Measurements from ENCODE around the gene UNC80. TPM values are rescaled to one million over a fixed set of nuclear protein-coding genes. Genes with fewer than 3 reads are reported as not detected.

The UNC80 gene
- total RNA-seq, 4 donors from 2014 or later = under 0.01 to 3.0 (median 0.45) TPM

DNA sequence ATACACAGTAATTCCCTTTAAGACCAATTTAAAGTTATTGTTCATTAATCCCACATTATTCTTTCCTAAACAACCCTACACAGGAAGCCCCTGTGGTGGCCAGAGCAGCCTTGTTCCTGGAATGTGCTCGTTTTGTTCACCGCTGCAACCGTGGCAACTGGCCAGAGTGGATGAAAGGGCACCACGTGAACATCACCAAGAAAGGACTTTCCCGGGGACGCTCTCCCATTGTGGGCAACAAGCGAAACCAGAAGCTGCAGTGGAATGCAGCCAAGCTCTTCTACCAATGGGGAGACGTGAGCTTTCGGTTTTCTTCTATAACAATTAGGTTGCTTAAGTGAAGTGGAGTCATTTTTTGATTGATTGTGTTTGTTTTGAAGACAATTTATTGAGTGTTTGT lies 101.0 kb downstream of the UNC80 start:
- Histone ChIP-seq H3K4me1 (no peaks in the 10 kb centered on the region), H3K27ac (no peak overlapping the region), H3K27me3 (no peaks in the 10 kb centered on the region), H3K4me3 (no peak overlapping the region), H3K9me3 (no peaks in the 10 kb centered on the region), H3K36me3 (no peaks in the 10 kb centered on the region)
- DNase-seq = peak; percentile 16 to 59
- intact Hi-C loops (cut with DNase I; ENCODE audit: low total_unique reads) = no loop called here
- TF ChIP-seq, protein P1, sequence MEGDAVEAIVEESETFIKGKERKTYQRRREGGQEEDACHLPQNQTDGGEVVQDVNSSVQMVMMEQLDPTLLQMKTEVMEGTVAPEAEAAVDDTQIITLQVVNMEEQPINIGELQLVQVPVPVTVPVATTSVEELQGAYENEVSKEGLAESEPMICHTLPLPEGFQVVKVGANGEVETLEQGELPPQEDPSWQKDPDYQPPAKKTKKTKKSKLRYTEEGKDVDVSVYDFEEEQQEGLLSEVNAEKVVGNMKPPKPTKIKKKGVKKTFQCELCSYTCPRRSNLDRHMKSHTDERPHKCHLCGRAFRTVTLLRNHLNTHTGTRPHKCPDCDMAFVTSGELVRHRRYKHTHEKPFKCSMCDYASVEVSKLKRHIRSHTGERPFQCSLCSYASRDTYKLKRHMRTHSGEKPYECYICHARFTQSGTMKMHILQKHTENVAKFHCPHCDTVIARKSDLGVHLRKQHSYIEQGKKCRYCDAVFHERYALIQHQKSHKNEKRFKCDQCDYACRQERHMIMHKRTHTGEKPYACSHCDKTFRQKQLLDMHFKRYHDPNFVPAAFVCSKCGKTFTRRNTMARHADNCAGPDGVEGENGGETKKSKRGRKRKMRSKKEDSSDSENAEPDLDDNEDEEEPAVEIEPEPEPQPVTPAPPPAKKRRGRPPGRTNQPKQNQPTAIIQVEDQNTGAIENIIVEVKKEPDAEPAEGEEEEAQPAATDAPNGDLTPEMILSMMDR (IDR thresholded peaks at IDR 0.05) = no peak
- no peak for TF ChIP-seq POLR2A (IDR thresholded peaks at IDR 0.05)

DNA sequence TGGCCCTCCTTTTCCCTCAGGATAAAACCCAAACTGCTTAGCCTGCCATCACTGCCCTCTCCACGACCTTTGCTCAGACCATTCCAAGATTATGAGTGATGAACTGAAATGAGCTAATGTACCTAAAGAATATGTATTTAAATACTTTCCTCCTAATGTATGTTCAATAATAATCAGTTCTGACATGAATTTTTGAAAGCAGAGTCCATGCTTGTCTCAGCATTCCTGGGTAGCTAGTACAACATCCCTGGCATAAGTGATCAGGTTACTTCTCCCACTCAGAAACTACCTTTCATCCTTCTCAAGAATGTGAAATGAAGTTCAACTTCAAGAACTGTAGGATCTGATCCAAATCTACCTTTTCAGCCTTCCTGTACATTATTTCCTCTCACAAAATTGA lies 103.6 kb downstream of the UNC80 start:
- Histone ChIP-seq H3K9me3 (no peaks in the 10 kb centered on the region), H3K27me3 (no peaks in the 10 kb centered on the region), H3K4me1 (no peaks in the 10 kb centered on the region), H3K36me3 (no peaks in the 10 kb centered on the region), H3K4me3 (no peak overlapping the region), H3K27ac (no peak overlapping the region)
- TF ChIP-seq, protein P1 (IDR thresholded peaks at IDR 0.05) = no peak
- no peak for TF ChIP-seq POLR2A (IDR thresholded peaks at IDR 0.05)
- intact Hi-C loops (cut with DNase I; ENCODE audit: low total_unique reads) = no loop called here
- no peak for DNase-seq

DNA sequence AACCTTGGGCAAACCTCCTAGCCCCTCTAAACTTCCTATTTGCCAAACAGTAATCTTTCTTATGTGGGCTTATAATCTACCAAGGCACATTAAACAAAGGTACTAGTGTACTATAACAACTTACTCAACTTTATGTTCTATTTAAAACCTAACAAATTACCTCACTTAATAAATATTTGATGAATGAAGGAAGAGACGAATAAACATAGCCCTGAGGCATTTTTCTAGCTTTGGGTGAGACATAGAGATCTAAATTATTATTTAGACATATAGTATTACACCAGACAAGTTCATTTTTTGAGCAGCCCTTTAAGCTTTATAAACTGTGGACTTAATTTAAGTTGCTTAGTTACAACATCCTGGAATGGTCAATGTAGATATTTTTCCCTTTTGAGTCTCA lies 104.6 kb downstream of the UNC80 start:
- Histone ChIP-seq H3K4me1 (no peaks in the 10 kb centered on the region), H3K27ac (no peak overlapping the region), H3K36me3 (no peaks in the 10 kb centered on the region), H3K9me3 (no peaks in the 10 kb centered on the region), H3K27me3 (no peaks in the 10 kb centered on the region), H3K4me3 (no peak overlapping the region)
- no peak for DNase-seq
- TF ChIP-seq, protein P1 (IDR thresholded peaks at IDR 0.05) = no peak
- TF ChIP-seq POLR2A (IDR thresholded peaks at IDR 0.05) = no peak
- intact Hi-C loops (cut with DNase I; ENCODE audit: low total_unique reads) = no loop called here

DNA sequence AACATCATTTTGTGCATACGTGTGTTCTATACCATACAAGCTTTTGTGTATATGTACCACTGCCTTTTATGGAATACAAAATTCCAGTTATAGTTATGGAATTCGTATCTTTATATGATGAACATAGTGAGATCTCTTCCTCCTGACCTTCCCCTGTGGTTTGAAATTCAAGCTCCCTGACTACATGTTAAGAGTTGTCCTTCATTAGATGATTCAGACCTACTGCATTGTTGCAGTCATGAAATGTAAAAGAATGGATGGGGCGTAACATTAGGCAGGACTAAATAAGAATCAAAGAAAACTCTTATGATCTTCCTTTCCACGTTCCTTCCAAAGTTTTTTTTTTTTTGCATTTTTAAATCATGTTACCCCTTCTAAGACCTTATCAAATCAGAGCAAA lies 107.1 kb downstream of the UNC80 start:
- Histone ChIP-seq H3K4me1 (no peaks in the 10 kb centered on the region), H3K4me3 (no peak overlapping the region), H3K27ac (no peak overlapping the region), H3K36me3 (no peaks in the 10 kb centered on the region), H3K27me3 (no peaks in the 10 kb centered on the region), H3K9me3 (no peaks in the 10 kb centered on the region)
- intact Hi-C loops (cut with DNase I; ENCODE audit: low total_unique reads) = no loop called here
- DNase-seq = no peak
- TF ChIP-seq, protein P1 (IDR thresholded peaks at IDR 0.05) = no peak
- TF ChIP-seq POLR2A (IDR thresholded peaks at IDR 0.05) = no peak

DNA sequence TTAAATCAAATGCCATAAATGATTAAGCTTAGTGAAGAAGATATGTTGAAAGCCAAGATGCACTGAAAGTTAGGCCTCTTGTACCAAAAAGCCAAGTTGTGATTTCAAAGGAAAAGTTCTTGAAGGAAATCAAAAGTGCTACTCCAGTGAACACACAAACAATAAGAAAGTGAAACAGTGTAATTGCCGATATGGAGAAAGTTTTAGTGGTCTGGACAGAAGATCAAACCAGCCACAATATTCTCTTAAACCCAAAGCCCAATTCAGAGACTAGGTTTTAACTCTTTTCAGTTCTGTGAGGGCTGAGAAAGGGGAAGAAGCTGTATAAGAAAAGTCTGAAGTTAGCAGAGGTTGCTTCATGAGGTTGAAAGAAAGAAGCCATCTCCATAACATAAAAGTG lies 129.0 kb downstream of the UNC80 start:
- Histone ChIP-seq H3K4me3 (no peak overlapping the region), H3K27ac (no peak overlapping the region), H3K27me3 (no peaks in the 10 kb centered on the region), H3K4me1 (no peaks in the 10 kb centered on the region), H3K9me3 (no peaks in the 10 kb centered on the region), H3K36me3 (no peaks in the 10 kb centered on the region)
- TF ChIP-seq, protein P1 (IDR thresholded peaks at IDR 0.05) = no peak
- no peak for TF ChIP-seq POLR2A (IDR thresholded peaks at IDR 0.05)
- intact Hi-C loops (cut with DNase I; ENCODE audit: low total_unique reads) = no loop called here
- no peak for DNase-seq
